ENCODE results near the gene KCNG2. TPM values are rescaled to one million over a fixed set of nuclear protein-coding genes. Genes with fewer than 3 reads are reported as not detected.

KCNG2 gene
- total RNA-seq, 1 donor from 2014 or later: under 0.01 TPM

GRCh38 chr18:79796531-79797405, 970 bp upstream of the KCNG2 start:
- FAIRE-seq: no peak
- no peak for DNase-seq (ENCODE audit: low spot score in 2 of 2)

GRCh38 chr18:79798346-79798998, 734 bp downstream of the KCNG2 start:
- no peak for DNase-seq (ENCODE audit: low spot score in 2 of 2)
- FAIRE-seq: no peak

DNA sequence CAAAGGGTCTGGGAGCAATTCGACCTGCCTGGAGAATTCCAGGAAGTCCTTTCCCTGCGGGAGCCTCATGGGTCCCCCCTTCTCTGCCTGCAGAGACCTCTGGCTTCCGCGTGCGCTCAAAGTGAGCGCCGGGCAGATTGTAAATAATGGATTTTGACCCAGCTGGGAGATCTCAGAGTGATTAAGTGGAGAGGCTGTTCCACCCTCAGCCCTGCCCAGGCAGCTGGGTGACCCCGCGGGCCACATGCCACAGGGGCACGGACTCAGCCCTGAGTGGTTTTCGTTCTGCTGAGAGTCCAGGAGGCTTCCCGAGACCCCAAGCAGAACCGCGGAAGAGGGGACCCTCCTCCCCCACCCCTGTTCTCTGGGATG, 1.2 kb downstream of the KCNG2 start:
- FAIRE-seq (no peak), DNase-seq (ENCODE audit: low spot score in 2 of 2) (no peak)

DNA sequence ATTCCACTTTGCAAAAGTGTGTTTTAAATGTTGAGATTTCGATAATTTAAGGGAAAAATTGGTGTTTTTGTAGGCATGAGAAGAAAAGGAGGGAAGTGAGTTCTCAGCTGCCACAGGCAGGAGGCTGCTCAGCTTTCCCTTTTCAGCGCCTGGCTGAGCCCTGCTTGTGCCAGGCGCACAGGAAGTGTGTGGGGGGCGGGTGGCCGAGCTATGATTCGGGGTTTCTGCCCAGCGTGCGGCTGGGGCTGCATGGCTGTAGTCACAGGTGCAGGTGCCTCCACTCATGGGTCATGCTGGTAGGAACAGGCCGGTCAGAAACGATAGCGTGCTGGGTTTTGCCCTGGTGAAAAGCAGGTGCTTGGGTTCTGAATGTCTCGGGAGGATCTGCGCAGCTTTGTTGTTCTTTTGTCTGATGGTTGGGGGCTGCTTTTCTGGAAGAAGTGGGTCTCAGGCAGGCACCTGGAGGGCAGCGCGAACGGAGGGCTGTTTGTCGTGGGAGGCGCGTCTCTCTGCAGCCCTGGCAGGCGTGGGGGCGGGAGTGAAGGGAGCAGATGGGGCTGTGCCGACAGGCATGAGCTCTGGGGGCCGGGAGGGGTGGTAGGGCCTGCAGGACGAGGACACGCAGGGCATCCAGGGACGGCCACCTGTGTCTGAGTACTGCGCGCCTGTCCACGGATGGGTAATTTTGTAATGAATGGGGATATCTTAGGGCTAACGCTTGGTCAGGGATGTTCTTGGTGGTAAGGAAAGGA, 2.1 kb downstream of the KCNG2 start:
- DNase-seq (ENCODE audit: low spot score in 2 of 2) (peak in 1 of 2 donors; percentile 49), FAIRE-seq (no peak)

DNA sequence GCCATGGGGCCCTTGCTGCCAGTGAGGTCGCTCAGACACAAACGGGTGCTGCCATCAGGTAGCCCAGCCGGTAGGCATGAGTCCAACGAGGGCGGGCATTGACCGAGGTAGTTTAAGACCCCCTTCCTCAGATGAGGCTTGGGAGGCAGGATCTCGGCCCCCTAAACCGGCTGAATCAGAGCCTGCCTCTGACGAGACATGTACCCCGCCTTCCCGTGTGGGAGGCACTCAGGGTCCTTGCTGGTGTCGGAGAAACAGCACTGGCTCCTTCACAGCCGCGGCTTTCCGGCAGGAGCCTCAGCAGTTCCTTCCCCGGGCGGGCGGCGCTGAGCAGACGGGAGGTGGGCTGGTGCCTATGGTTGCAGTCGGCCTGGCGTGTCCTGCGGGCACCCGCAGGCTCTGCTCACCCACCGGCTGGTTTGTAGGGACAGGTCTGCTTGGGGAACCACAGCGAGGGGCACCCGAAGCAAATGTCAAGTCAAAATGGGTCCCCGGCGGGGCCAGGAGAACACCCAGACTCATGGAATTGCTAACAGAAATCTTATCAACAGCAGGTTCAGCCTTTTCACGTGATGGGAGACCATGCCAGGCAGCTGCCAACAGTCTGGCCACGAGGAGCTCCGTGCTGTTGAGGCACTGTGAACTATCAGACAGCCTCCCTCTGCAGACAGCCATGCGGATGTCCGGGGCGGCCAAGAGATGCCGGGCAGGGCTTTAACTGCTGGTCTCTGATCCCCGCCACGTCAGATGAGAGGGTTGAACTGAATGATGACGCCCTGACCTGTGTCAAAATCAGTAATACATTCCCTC, 2.8 kb downstream of the KCNG2 start:
- FAIRE-seq (no peak), DNase-seq (ENCODE audit: low spot score in 2 of 2) (no peak)

DNA sequence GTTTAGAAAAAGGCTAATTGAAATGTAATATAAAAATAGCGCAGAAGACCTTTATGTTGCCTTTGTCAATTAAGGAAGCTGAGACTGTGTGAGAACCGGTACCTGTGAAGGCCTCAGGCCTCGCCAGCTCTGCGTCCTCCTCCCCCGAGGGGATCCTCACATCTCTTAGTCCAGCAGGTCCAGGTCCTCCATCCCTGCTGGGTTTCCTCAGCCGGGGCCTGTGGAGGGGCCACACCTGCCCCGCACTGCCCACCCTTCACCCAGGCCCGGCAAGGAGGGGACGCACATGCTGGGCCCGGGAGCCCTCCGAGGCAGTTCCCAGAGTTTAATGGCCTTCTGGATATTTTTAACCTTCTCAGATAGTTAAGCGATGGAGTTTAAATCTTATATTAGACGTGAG, 3.5 kb downstream of the KCNG2 start:
- no peak for FAIRE-seq
- DNase-seq (ENCODE audit: low spot score in 2 of 2): no peak

- DNase-seq (ENCODE audit: low spot score in 2 of 2): no peak
- no peak for FAIRE-seq
Observed at GRCh38 chr18:79801641-79802040, 3.9 kb downstream of the KCNG2 start.

DNA sequence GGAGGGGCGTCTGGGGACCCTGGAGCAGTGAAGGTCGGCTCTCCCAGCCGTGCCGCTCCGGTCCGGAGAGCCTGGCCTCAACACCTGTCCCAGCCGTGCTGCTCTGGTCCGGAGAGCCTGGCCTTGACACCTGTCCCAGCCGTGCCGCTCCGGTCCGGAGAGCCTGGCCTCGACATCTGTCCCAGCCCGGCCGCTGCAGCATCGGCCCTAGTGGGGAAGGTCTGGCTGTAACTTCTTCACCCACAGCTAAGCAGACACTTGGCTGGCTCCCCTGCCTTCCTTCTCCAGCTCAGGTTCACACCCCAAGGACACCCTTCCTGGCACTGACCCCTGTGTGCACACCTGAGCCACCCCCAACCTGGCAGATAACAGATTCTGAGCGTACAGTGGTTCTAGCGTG, 4.6 kb downstream of the KCNG2 start:
- DNase-seq (ENCODE audit: low spot score in 2 of 2) (no peak), FAIRE-seq (no peak)

- DNase-seq (ENCODE audit: low spot score in 2 of 2) (no peak), FAIRE-seq (no peak)
Observed at GRCh38 chr18:79803611-79804051, 5.9 kb downstream of the KCNG2 start.

DNA sequence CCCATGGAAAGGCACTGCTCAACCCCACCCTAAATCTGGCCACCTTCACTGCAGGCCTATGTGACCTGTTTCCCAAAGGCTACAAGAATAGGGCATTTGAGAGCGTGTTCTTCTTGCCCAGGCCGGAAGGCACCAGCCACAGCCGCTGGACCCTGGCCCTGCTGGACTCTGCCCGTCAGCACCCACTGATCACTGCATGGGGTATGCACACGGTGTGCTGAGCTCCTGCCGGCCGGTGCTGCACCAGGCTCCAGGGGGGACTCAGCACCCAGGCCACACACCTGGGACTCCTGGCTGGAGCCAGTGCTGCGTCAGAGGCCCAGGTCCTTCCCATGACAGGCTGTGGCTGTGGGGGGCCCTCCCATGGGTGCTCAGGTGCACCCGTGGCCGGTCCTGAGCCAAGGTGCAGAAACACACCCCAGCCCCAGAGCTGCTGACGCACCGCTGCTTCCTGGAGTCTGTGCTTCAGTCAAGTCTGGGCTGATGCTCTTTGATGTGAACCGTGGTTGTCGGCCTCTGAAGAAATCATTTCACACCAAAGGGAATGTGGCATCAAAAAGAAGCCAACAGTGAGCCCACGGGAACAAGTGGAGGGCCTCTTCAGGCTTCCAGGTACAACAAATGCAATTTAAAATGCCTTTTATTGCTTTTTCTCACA, 6.5 kb downstream of the KCNG2 start:
- no peak for FAIRE-seq
- DNase-seq (ENCODE audit: low spot score in 2 of 2): no peak

- no peak for FAIRE-seq
- no peak for DNase-seq (ENCODE audit: low spot score in 2 of 2)
Observed at GRCh38 chr18:79805211-79805887, 7.6 kb downstream of the KCNG2 start.

DNA sequence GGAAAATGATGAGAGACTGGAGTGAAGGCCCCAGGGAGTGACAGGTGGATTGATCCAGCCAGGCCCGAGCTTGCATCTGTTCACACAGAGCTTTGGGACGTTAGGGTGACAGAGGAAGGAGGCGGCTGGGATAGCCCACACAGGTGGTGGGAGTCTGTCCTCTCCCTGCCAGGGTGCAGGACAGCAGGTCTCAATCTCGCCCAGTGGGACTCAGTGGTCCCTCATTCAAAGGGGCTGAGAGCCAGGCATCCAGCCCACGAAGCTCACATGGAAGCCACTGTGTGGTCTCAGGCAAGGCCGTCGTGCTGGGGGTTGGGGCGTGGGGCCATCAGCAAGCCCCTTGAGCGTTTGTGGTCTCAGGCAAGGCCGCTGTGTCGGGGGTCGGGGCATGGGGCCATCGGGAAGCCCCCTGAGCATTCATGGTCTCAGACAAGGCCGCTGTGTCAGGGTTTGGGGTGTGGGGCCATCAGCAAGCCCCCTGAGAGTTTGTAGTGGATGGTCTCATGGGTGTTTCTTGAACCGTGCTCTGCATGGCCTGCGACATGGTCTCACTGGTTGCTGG, 8.3 kb downstream of the KCNG2 start:
- FAIRE-seq (no peak), DNase-seq (ENCODE audit: low spot score in 2 of 2) (no peak)

GRCh38 chr18:79806976-79807841, 9.5 kb downstream of the KCNG2 start:
- no peak for FAIRE-seq

GRCh38 chr18:79809482-79810192, 11.9 kb downstream of the KCNG2 start:
- no peak for DNase-seq (ENCODE audit: low spot score in 2 of 2)
- FAIRE-seq: no peak

More at GRCh38 chr18:79806976-79807841, 9.5 kb downstream of the KCNG2 start:
- DNase-seq (ENCODE audit: low spot score in 2 of 2): no peak

DNA sequence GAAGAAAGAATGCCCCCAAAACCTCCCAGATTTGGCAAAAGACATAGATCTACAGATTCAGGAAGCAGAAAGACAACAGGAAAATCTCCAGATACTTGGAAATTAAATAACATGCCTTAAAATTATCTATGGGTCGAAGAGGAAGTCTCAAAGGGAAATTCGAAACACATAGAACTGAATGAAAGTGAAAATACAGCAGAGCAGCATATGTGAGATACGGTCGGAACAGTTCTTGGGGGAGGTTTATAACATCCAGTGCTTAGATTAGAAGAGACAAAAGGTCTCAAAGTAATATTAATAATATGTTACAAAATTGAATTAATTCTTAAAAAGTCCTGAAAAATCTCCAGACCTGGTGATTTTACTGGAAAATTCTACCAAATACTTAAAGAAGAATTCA, 14.3 kb downstream of the KCNG2 start:
- FAIRE-seq (no peak), DNase-seq (ENCODE audit: low spot score in 2 of 2) (no peak)

DNA sequence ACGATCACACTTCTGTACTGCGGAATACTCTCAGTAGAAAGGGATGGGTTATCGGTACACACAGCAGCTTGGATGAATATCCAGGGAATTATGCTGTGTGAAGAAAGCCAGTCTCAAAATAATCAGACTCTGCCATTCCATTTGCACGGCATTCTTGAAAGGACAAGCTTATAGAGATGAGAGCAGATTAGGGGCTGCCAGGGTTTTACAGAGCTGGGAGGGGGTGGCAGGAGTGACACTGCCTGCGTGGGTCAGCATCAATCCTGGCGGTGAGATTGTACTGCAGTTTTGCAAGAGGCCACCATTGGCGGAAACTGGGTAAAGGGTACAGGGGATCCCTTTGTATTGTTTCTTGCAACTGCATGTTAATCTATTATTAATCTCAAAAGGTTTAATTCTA, 16.6 kb downstream of the KCNG2 start:
- FAIRE-seq (no peak), DNase-seq (ENCODE audit: low spot score in 2 of 2) (no peak)

GRCh38 chr18:79815657-79816056, 17.9 kb downstream of the KCNG2 start:
- FAIRE-seq: no peak
- no peak for DNase-seq (ENCODE audit: low spot score in 2 of 2)

Data from frontal cortex (tissue), 4 donors.